DMS53 (cell line): ENCODE measurements around the gene DLG2.
A peak's percentile ranks its signal among the peaks of the same experiment; 100 is the strongest.
"Not testable (repeated sequence)": the region's sequence is repeated elsewhere in the genome, so short reads cannot be mapped to it uniquely, and the experiment has no call there.

Source experiments
- DNase-seq: peaks from one replicate; lab custom pipeline; 2025; lab: John Stamatoyannopoulos, UW

The DLG2 gene

DNA sequence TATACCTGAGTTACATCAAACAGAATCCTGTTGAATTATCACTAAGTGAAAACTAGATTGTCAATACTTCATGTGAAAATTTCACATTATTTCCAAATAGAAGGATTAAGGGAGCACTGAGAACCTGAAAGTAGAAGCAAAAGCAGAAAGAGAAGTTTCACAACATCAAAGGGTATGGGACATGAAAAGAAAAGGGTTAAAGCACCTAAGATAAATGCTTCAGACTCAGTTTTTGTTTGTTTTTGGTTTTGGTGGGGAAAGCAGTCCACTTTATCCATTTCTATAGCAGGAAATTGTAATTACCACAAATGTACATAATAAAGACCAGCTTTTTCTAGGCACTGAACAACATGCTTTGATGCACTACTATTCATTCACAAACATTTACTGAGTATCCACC, 1271.2 kb downstream of the DLG2 start:
- DNase-seq, result peak; percentile 95

GRCh38 chr11:84345597-84345996, 1281.5 kb downstream of the DLG2 start:
- DNase-seq, result no peak

DNA sequence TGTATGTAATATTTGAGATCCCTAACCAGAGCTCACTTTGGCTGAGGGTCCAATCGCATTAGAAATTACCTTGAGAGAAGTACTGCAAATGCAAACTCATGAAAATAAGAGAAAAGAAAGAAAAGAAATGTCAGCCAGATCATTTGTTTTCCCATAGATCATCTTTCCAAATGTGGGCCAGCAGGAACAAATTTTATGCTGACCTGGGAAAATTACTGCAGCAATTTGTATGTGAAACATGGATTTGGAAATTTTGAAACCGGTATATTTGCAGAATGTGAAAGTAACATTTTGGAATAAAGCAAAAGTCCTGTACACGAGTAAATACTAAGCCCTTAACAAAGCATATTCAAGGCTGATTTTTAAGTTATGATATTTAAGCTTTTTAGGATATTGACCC, 1282.1 kb downstream of the DLG2 start:
- DNase-seq, result no peak

DNA sequence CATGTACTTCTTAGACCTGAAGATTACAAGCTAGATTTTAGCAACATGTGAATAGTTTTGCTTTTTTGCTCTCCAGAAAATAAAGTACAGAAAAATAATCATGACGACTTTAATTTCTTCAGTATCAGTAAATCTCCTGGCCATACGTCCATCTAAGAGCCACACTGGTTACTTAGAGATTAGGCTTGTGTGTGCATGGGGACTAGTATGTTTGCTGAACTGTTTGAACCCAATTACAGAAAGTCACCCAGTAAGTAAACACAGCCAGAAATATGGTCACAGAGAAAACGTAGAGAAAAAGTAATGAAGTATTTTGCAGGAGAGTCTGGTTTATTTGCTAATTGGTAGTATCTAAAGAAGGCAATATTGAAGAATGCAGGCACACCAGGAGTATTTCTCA, 1287.3 kb downstream of the DLG2 start:
- DNase-seq, result peak; percentile 90

- DNase-seq, result no peak
Observed at GRCh38 chr11:84333221-84333620, 1293.9 kb downstream of the DLG2 start.

DNA sequence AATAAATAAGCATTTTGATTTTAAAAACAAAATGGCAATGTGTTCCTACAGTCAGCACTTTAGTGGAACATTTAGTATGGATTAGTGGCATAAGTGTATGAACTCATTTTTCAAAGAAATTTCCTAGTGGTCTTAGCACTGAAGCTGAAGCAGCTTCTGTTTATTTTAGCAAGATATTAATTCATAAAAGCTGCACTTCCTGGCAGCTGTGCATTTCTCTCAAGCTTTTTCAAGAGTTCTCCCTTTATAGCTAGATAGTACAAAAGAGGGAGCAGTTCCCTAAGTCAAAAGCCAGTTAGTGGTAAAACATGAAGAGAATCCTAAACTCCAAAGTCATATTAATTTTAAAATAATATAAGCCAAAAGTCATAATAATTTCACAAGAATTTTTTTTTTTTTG, 1304.9 kb downstream of the DLG2 start:
- peak; percentile 35 for DNase-seq

DNA sequence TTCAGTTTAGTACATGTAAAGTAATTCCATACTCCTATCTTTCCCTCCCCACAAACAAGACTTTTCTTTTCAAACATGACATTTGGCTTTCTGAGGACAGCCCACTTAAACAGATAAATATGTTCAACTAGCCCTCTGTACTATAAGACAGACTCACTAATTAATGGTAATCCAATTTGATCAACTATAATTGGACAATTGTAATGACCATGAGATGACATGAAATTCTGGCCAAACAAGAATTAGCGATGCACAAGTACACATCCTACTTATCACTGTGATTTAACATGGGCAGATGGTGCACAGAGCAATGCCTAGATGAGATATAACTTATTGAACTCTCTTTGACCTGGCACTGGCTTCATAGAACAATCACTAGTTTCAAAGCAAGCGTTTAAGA, 1307.3 kb downstream of the DLG2 start:
- no peak for DNase-seq

DNA sequence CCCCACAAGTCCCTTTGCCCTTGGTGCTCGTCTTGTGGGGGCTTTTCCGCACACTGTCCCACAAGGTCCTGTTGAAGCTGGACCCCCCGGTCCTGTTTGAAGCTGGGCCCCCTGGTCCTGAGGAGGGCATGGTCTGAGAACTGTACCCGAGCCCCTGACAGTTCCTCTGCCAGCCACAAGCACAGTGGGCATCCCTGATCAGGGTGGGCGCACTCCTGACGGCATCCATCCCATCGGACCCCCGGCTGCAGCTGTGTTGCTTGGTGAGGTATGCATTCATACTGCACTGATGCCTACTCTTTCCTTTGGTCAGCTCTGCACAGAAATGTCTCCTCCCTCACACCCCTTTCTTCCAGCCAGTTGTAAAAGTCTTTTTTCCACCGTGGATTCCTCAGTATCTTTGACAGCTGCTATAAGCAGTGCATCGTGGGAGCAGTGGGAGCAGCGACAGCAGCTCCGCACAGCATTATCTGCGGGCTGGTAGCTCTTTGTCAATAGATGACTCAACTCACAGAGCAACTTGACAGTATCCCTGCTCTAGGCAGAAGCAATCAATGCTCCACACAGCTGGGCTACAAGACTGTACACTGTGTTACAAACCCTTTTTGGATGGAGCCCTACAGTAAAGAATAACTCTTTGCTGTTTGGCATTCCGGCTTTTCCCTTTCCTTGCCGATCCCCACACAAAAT, 1310.1 kb downstream of the DLG2 start:
- peak; percentile 97 for DNase-seq

GRCh38 chr11:84313830-84314359, 1313.2 kb downstream of the DLG2 start:
- no peak for DNase-seq

DNA sequence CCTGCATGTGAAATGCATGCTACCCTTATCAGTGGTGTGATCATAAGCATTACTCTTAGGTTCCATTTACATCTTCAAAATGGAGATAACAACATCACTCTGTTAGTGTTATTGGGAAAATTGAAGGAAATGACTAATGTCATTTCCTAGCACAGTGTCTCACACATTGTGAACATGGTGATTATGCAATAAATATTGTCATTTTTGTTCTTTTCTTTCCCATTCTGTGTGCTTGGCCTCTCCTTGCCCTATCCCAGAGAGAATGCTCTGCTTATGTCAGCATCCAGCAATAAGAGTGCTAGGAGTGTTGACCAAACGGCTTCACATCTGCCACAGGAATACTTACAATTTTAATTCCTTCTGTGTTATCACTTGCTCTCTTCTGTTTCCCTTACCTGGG, 1316.9 kb downstream of the DLG2 start:
- no peak for DNase-seq

DNA sequence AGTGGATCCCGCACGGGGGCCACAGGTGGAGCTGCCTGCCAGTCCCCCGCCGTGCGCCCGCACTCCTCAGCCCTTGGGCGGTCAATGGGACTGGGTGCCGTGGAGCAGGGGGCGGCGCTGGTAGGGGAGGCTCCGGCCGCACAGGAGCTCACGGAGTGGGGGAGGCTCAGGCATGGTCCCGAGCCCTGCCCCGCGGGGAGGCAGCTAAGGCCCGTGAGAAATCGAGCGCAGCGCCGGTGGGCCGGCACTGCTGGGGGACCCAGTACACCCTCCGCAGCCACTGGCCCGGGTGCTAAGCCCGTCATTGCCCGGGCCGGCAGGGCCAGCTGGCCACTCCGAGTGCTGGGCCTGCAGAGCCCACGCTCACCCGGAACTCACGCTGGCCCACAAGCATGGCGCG, 1318.7 kb downstream of the DLG2 start:
- DNase-seq, result not testable (repeated sequence)

DNA sequence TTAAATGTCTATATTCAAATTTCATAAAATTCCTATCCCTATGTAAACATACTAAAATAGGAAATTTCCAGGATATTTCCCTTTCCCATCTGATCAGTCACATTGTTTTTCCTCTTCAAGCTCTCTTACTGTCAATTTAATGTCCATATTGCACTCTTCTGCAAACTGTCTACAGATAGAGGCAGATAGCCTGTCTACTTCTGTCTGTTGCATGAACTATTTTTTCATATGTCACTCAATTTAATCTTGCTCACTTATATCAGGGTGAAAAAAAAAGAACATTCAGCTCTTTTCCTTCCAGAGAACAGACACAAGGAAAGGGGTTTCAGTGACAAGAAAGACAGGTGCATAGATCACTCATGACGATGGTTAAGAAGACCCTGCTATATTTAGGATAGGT, 1327.1 kb downstream of the DLG2 start:
- no peak for DNase-seq

- DNase-seq, result no peak
Observed at GRCh38 chr11:84297570-84297969, 1329.6 kb downstream of the DLG2 start.

DNA sequence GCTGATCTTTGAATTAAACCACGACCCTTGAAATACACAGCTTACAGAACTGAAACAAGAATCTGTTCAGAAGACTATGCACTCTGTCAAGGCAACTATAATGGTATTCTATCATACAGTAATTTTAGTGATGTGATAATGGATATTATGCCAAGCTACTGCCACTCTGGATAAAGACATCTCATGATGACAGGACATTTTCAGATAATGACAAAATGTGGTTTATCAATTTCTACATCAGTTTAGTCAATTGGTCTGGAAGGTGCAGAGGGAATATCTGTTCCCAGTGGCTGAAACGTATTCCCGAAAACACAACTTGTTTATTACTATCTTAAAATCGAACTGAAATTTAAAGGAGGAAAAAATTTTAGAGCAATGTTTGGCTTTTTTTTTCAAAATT, 1331.3 kb downstream of the DLG2 start:
- no peak for DNase-seq

DNA sequence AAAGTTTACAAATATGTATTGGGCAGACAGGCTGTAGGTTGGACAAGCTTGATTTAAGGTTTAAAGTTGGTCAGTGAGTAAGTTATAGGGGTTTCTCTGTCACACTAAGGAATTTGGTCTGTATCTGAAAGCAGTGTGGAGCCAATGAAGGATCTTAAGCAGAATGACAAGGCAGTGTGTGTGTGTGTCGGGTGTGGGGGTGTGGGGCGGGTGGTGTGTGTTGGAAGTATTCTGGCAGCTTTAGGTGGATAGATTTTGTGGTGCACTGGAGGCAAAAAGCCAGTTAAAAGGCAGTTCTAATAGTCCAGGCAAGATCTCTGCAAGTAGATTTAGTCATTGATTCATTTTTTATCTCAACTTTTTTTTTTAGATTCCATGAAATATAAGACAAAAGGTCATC, 1334.2 kb downstream of the DLG2 start:
- no peak for DNase-seq

- no peak for DNase-seq
Observed at GRCh38 chr11:84292006-84292405, 1335.1 kb downstream of the DLG2 start.

- DNase-seq, result no peak
Observed at GRCh38 chr11:84290647-84291046, 1336.5 kb downstream of the DLG2 start.

- DNase-seq, result no peak
Observed at GRCh38 chr11:84289381-84289906, 1337.7 kb downstream of the DLG2 start.

DNA sequence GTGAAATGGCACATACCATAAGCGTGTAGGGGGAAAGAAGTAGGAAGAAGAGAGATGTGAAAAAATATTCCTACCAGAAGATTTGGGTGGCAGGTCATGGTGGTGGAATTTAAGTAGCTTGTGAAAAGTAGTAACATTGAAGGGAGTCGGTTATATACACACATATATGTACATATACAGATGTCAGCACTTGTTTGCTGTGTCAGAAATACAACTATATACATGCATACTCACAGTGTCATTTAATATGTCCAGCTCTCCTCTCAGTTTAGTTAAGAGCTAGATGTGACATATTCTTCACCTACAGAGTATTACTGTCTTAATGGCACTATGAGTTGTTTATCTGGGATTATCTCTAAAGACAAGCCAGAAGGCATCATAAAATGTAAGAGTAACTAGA, 1353.6 kb downstream of the DLG2 start:
- DNase-seq, result no peak

- DNase-seq, result no peak
Observed at GRCh38 chr11:84270466-84270865, 1356.7 kb downstream of the DLG2 start.

- no peak for DNase-seq
Observed at GRCh38 chr11:84264066-84264465, 1363.1 kb downstream of the DLG2 start.

DNA sequence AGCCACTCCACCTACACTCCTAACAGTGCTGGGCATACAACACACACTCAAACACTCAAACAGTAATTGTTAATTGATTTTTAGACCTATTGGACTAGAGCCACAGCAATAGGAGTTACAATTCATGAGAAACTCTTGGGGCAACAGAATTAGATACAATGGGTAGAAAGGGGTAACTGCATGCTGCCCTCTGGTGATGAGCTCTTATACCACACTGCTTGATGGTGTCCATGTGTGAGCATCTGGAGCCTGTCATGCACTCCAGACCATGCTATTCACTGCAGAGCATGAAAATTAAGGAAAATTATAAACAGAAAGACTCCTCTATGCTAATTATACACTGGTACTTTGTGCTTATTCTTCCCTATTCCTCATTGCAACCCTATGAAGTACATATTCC, 1365.4 kb downstream of the DLG2 start:
- DNase-seq, result peak; percentile 84

DNA sequence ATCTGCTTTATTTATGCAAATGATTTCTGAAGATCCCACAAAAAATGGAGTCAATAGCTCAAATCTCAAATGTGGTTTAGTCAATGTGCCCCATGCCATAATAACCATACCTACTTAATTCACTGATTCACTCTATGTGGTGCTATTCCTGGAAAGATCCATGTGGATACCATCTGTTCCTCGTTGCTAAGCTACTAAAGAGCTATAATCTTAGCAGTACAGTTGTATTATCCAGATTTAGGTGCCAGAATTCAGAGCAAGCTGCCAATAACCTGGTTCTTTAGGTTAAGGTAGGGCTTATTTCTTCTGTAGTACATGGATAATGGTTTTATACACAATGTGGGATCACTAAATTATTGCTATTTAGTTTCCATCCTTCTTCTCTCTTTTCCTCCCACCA, 1366.3 kb downstream of the DLG2 start:
- DNase-seq, result no peak

DNA sequence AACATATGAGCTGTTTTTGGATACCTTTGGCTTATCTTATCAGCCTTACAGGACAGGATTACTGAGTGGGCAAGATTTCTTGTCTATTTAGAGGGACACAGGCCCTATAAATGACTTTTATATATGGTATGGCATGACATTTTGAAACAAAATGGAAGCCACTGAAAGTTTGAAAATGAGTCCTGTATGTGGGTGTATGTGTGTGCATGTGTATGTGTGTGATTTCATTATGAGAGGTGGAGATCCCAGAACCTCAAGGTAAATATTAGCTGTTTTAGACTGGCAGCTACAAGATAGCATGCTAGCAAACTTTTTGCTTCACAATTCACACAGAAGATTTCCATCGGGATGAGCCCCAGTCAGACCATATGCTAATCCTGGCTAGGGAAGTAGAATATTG, 1370.5 kb downstream of the DLG2 start:
- DNase-seq, result no peak
